Measurements from ENCODE around the gene MPC2. TPM values are rescaled to one million over a fixed set of nuclear protein-coding genes. Genes with fewer than 3 reads are reported as not detected.
"Not testable (repeated sequence)": the region's sequence is repeated elsewhere in the genome, so short reads cannot be mapped to it uniquely, and the experiment has no call there.

Gene MPC2
- total RNA-seq, 4 donors from 2014 or later: 16.2 to 40.1 (median 35.1) TPM

DNA sequence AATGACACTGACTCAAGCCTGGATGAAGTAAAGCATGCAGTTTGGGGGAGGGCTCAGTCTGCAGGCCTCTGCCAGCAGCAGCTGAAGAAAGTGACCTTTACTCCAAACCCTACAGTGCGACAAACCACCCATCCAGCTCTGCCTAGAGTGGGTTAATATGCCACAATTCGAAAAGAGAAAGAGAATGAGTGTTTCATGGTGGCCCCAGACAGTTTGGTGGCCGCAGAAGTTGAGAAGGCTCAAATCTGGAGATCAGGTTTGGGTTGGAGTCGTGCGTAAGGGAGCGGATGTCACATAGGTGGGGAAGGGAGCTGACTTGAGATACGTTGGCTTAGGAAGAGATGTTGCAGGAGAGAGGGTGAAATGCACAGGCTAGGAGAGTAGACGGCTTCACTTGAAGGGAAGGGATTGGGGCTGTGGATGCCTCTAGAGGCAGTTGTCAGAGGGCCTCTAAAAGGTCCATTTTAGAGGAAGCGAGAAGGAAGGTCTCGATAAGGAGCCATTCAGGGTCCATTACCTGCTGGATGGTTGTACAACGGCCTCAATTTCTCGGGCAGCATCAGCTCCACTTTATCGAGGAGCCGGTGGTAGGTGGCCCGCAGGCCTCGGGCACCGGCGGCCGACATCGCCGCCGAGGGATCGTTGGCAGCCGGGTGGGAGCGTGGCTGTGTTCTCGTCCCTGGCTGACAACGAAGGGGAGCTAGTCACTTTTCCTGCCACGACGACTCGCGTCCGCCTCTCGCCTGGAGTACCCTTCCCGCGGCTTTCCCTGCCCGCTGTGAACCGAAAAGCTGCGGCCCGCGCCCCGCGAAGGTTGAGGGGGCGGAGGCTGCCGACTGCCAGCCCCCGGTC, 1.4 kb downstream of the MPC2 start:
- Histone ChIP-seq H3K27me3 (no peaks in the 10 kb centered on the region), H3K9me3 (no peaks in the 10 kb centered on the region), H3K4me1 (peaks cover 27 to 34% of the 10 kb centered on the region in 2 donors), H3K4me3 (replicated peaks in 1 of 3) (peak overlapping the region; percentile 16 to 98 (median 37)), H3K27ac (peak overlapping the region; percentile 33 to 99 (median 96)), H3K36me3 (no peaks in the 10 kb centered on the region)
- TF ChIP-seq POLR2A (IDR thresholded peaks at IDR 0.05): peak; percentile 73 to 93
- no peak for TF ChIP-seq CTCF (IDR thresholded peaks at IDR 0.05)
- WGBS, 2 donors: 0 to 2% methylated on average over 22 to 31 of the region's 45 CpGs
- intact Hi-C loops (cut with DNase I): no loop called here
- DNase-seq: peak; percentile 13 to 22

DNA sequence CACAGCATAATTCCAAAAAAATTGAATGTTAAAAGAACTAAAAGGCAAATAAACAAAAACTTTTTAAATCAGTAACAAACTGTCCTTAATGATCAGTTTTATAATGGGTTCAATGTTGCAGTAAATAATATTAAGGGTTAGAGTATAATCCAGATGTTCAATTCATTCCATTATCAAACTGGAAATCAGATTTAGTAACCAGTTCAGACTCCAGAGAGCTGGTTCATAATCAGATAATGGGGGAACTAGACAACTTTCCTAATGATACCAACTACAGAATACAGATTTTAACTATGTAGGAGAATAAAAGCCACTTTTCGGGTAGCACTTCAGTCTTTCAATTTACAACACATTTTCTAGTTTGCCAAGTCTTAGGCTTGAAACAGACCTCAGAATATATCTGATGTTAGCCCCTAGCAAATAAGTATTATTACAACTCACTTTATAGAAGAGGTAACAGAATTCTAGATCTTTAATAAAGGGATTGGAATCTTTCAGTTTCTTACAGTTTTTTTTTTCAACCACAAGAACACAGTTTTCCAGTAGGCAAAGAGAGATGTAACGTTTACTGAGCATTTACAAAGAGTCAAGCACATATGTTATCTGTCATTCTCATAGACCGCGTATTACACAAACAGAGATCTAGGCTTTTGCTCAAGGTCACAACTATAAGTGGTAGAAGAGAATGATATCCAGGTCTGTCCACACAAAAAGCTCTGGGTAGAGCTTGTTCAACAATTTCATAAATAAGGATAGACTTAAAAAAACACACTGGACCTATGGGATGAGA, 2.3 kb downstream of the MPC2 start:
- H3K27me3 ChIP-seq: no peaks in the 10 kb centered on the region
- H3K4me1 ChIP-seq: peaks cover 27 to 34% of the 10 kb centered on the region in 2 donors
- DNase-seq: no peak
- intact Hi-C loops (cut with DNase I): no loop called here
- TF ChIP-seq CTCF (IDR thresholded peaks at IDR 0.05) (no peak), POLR2A (IDR thresholded peaks at IDR 0.05) (no peak)
- no peaks in the 10 kb centered on the region for H3K9me3 ChIP-seq
- no peaks in the 10 kb centered on the region for H3K36me3 ChIP-seq
- peak overlapping the region; percentile 33 to 99 (median 96) for H3K27ac ChIP-seq
- WGBS, 2 donors: 29 to 39% methylated on average over 4 of the region's 4 CpGs
- H3K4me3 ChIP-seq (replicated peaks in 1 of 3): peak overlapping the region; percentile 16 to 98 (median 37)

GRCh38 chr1:167933788-167934187, 3.1 kb downstream of the MPC2 start:
- Histone ChIP-seq H3K36me3 (no peaks in the 10 kb centered on the region), H3K9me3 (no peaks in the 10 kb centered on the region), H3K4me3 (replicated peaks in 1 of 3) (no peak overlapping the region), H3K27ac (peak overlapping the region in 2 of 3 donors; percentile 96 to 99), H3K4me1 (peaks cover 24 to 26% of the 10 kb centered on the region in 2 donors), H3K27me3 (no peaks in the 10 kb centered on the region)
- 59 to 71% methylated on average over 4 of the region's 4 CpGs for WGBS, 2 donors
- TF ChIP-seq POLR2A (IDR thresholded peaks at IDR 0.05) (no peak), CTCF (IDR thresholded peaks at IDR 0.05) (no peak)
- intact Hi-C loops (cut with DNase I): no loop called here
- no peak for DNase-seq

GRCh38 chr1:167929725-167930124, 7.1 kb downstream of the MPC2 start:
- intact Hi-C loops (cut with DNase I): no loop called here
- no peak for DNase-seq
- Histone ChIP-seq H3K36me3 (no peaks in the 10 kb centered on the region), H3K27ac (no peak overlapping the region), H3K27me3 (no peaks in the 10 kb centered on the region), H3K4me3 (replicated peaks in 1 of 3) (no peak overlapping the region), H3K4me1 (peaks cover 17 to 27% of the 10 kb centered on the region in 2 donors), H3K9me3 (no peaks in the 10 kb centered on the region)
- TF ChIP-seq POLR2A (IDR thresholded peaks at IDR 0.05): no peak
- TF ChIP-seq CTCF (IDR thresholded peaks at IDR 0.05): no peak
- WGBS, 2 donors: 89 to 95% methylated on average over 1 of the region's 1 CpG

GRCh38 chr1:167928919-167929318, 8.0 kb downstream of the MPC2 start:
- H3K36me3 ChIP-seq; H3K9me3 ChIP-seq; H3K27ac ChIP-seq; DNase-seq; H3K4me3 ChIP-seq (replicated peaks in 1 of 3); H3K27me3 ChIP-seq; intact Hi-C loops (cut with DNase I): not testable (repeated sequence)
- 94 to 98% methylated on average over 9 of the region's 9 CpGs for WGBS, 2 donors
- peaks cover 9 to 20% of the 10 kb centered on the region in 2 donors for H3K4me1 ChIP-seq
